HepG2 (cell line): ENCODE results near the gene ALDOA. TPM values are rescaled to one million over a fixed set of nuclear protein-coding genes. Genes with fewer than 3 reads are reported as not detected.

Experiments
- BCL6 ChIP-seq: IDR thresholded peaks from 2 replicates; pipeline ENCODE4 v1.6.1; 2016; ENCODE audit warnings: missing genetic modification reagents, missing compliant biosample characterization
- HCFC1 ChIP-seq: fragments of 150-350 bp; IDR thresholded peaks from 2 replicates; pipeline ENCODE4 v1.6.1; 2014; ENCODE audit warnings: low read depth, low read length
- KDM1A ChIP-seq: IDR thresholded peaks from 2 replicates; pipeline ENCODE4 v1.6.1; 2016; ENCODE audit warnings: missing compliant biosample characterization
- MATR3 ChIP-seq: sonication (generic); formaldehyde crosslinking; IDR thresholded peaks from 2 replicates; pipeline ENCODE4 v1.4.0; 2020; ENCODE audit warnings: missing genetic modification reagents
- MED8 ChIP-seq: sonication (generic); formaldehyde crosslinking; IDR thresholded peaks from 2 replicates; pipeline ENCODE4 v1.8.1; 2023; ENCODE audit warnings: mild to moderate bottlenecking, missing genetic modification reagents; ENCODE audit not compliant: insufficient replicate concordance
- MEF2D ChIP-seq: sonication (generic); formaldehyde crosslinking; IDR thresholded peaks from 2 replicates; pipeline ENCODE4 v1.5.1; 2020; ENCODE audit warnings: mild to moderate bottlenecking, missing genetic modification reagents
- MTA3 ChIP-seq: sonication (generic); formaldehyde crosslinking; IDR thresholded peaks from 2 replicates; pipeline ENCODE4 v1.4.0; 2020; ENCODE audit warnings: missing genetic modification reagents
- NFIB ChIP-seq: sonication (generic); formaldehyde crosslinking; IDR thresholded peaks from 2 replicates; pipeline ENCODE4 v1.9.0; 2021; ENCODE audit warnings: missing genetic modification reagents, mild to moderate bottlenecking, borderline replicate concordance
- SOX6 ChIP-seq, 2 experiments: fragments of 450-650 bp in 1 of 2; sonication (generic) in 1 of 2; formaldehyde crosslinking in 1 of 2; IDR thresholded peaks; 2 replicates each; pipeline versions ENCODE4 v1.4.0 to v1.6.1; 2017 to 2020; ENCODE audit warnings: antibody characterized with exemption in 1 of 2, mild to moderate bottlenecking in 1 of 2, missing genetic modification reagents in 1 of 2
- SUZ12 ChIP-seq: fragments of 150-350 bp; IDR thresholded peaks from 2 replicates; pipeline ENCODE4 v1.6.1; 2014; ENCODE audit warnings: low read depth, low read length
- ZNF549 ChIP-seq: sonication (generic); formaldehyde crosslinking; IDR thresholded peaks from 2 replicates; pipeline ENCODE4 v1.5.0; 2020; ENCODE audit warnings: missing genetic modification reagents
- ZNF577 ChIP-seq: sonication (generic); formaldehyde crosslinking; IDR thresholded peaks from 2 replicates; pipeline ENCODE4 v1.4.0; 2020; ENCODE audit warnings: mild to moderate bottlenecking, low read depth, missing genetic modification reagents, borderline replicate concordance
- ZNF589 ChIP-seq: sonication (generic); formaldehyde crosslinking; conservative IDR thresholded peaks from 2 replicates; pipeline ENCODE4 v1.8.0; 2022; ENCODE audit warnings: mild to moderate bottlenecking, moderate library complexity, missing genetic modification reagents
- ZNF678 ChIP-seq: sonication (generic); formaldehyde crosslinking; IDR thresholded peaks from 2 replicates; pipeline ENCODE4 v1.4.0; 2020; ENCODE audit warnings: mild to moderate bottlenecking, missing genetic modification reagents
- ZNF749 ChIP-seq: sonication (generic); formaldehyde crosslinking; IDR thresholded peaks from 2 replicates; pipeline ENCODE4 v1.8.0; 2022; ENCODE audit warnings: mild to moderate bottlenecking, missing genetic modification reagents, moderate library complexity, borderline replicate concordance
- ZNF782 ChIP-seq: sonication (generic); formaldehyde crosslinking; IDR thresholded peaks from 2 replicates; pipeline ENCODE4 v1.4.0; 2020; ENCODE audit warnings: missing genetic modification reagents, mild to moderate bottlenecking, borderline replicate concordance
- polyA plus RNA-seq, 8 experiments: library from polyadenylated mRNA; depleted of rRNA in 3 of 8; stranded (reverse) in 7 of 8; unstranded in 1 of 8; fragments of >200 nt; fragmentation: Illumina TruSeq in 4 of 8; extraction: Trizol in 4 of 8; gene quantifications; 2 replicates each; pipeline versions ENCODE4 v1.2.1 to v1.2.3, GENCODE V29; 2011 to 2016; ENCODE audit warnings: low read depth in 4 of 8, missing spikeins in 1 of 8, mixed read lengths in 1 of 8; ENCODE audit not compliant: insufficient read depth in 1 of 8
- total RNA-seq, 5 experiments: library from RNA; depleted of rRNA; stranded (reverse); fragments of >200 nt; fragmentation: Illumina TruSeq; extraction: Trizol; gene quantifications; 2 replicates each; pipeline ENCODE4 v1.2.3, GENCODE V29; 2016; ENCODE audit warnings: low read depth in 1 of 5
- TF ChIP-seq, protein P1 (sequence below): sonication (generic); formaldehyde crosslinking; conservative IDR thresholded peaks from 2 replicates; pipeline ENCODE4 v1.4.0; 2020; ENCODE audit warnings: missing genetic modification reagents
- TF ChIP-seq, protein P2 (sequence below): sonication (generic); formaldehyde crosslinking; IDR thresholded peaks from 2 replicates; pipeline ENCODE4 v1.8.1; 2022; ENCODE audit warnings: low read depth, mild to moderate bottlenecking, missing genetic modification reagents
- TF ChIP-seq, protein P3 (sequence below): IDR thresholded peaks from 2 replicates; pipeline ENCODE4 v1.6.1; 2016; ENCODE audit warnings: missing compliant biosample characterization, missing genetic modification reagents, borderline replicate concordance
- TF ChIP-seq, protein P4 (sequence below): sonication (generic); formaldehyde crosslinking; IDR thresholded peaks from 2 replicates; pipeline ENCODE4 v1.5.1; 2020; ENCODE audit warnings: missing genetic modification reagents, mild to moderate bottlenecking, borderline replicate concordance

Gene ALDOA
- total and polyA plus RNA-seq, 2 of the 13 experiments (the other 11 are each of a cell fraction or from before 2014, with no cell fraction given) = 925 to 1,884 TPM

DNA sequence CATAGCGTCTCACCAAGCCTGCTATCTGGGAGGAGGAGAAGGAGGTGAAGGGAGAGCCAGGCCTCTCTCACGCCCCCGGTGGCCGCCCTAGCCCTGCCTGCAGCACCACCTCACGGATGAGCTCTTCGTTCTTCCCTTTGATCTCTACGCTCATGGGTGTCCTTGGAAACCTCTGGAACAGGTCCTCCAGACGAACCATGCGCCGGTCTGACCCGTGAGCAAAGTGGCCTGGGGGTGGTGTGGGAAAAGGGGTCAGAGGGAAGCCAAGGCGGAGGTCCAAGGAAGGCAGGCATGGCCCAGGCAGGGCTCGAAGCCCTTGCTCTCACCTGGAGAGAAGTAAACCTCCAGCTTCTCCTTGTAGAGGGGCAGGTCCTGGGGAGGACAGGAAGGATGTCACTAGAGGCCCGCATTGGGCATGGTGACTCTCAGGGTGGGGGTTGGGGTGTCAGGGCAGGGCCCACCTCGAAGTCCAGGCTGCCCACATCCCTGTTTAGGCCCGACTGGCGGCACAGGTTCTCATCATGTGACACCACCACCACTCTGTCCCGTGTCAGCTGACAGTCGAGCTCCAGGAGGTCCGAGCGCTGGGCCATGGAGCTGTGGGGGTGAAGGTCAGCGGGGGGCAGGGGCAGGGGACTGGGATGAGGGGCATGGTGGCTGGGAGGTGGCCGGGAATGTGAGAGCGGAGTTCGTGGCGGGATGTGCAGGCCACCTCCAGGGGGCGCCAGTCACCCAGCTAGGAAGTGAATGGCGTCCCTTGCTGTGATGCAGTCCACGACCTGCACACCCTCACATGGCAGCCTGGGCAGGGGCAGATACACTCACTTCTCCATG is 46.9 kb downstream of the ALDOA start (continued):
- TF ChIP-seq, protein P1, sequence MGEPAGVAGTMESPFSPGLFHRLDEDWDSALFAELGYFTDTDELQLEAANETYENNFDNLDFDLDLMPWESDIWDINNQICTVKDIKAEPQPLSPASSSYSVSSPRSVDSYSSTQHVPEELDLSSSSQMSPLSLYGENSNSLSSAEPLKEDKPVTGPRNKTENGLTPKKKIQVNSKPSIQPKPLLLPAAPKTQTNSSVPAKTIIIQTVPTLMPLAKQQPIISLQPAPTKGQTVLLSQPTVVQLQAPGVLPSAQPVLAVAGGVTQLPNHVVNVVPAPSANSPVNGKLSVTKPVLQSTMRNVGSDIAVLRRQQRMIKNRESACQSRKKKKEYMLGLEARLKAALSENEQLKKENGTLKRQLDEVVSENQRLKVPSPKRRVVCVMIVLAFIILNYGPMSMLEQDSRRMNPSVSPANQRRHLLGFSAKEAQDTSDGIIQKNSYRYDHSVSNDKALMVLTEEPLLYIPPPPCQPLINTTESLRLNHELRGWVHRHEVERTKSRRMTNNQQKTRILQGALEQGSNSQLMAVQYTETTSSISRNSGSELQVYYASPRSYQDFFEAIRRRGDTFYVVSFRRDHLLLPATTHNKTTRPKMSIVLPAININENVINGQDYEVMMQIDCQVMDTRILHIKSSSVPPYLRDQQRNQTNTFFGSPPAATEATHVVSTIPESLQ = no peak
- TF ChIP-seq, protein P2, sequence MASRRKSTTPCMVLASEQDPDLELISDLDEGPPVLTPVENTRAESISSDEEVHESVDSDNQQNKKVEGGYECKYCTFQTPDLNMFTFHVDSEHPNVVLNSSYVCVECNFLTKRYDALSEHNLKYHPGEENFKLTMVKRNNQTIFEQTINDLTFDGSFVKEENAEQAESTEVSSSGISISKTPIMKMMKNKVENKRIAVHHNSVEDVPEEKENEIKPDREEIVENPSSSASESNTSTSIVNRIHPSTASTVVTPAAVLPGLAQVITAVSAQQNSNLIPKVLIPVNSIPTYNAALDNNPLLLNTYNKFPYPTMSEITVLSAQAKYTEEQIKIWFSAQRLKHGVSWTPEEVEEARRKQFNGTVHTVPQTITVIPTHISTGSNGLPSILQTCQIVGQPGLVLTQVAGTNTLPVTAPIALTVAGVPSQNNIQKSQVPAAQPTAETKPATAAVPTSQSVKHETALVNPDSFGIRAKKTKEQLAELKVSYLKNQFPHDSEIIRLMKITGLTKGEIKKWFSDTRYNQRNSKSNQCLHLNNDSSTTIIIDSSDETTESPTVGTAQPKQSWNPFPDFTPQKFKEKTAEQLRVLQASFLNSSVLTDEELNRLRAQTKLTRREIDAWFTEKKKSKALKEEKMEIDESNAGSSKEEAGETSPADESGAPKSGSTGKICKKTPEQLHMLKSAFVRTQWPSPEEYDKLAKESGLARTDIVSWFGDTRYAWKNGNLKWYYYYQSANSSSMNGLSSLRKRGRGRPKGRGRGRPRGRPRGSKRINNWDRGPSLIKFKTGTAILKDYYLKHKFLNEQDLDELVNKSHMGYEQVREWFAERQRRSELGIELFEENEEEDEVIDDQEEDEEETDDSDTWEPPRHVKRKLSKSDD (CRISPR knock-in tag) = 0 out of 2 replicates have a peak, but pooled peaks have one; percentile 82
- TF ChIP-seq SUZ12 = no peak
- TF ChIP-seq MATR3 (CRISPR knock-in tag) = no peak
- TF ChIP-seq ZNF678 (CRISPR knock-in tag) = 0 out of 2 replicates have a peak, but pooled peaks have one; percentile 82
- TF ChIP-seq SOX6 (IDR thresholded peaks at IDR 0.05) = no peak
- TF ChIP-seq SOX6 (CRISPR knock-in tag; IDR thresholded peaks at IDR 0.05) = peak; percentile 73
- TF ChIP-seq NFIB (CRISPR knock-in tag) = no peak
- TF ChIP-seq KDM1A (CRISPR knock-in tag) = peak; percentile 96
- no peak for TF ChIP-seq MTA3 (CRISPR knock-in tag)
- TF ChIP-seq ZNF549 (CRISPR knock-in tag) = no peak
- peak; percentile 19 for TF ChIP-seq HCFC1
- peak; percentile 56; the same call in 1 of the 2 replicates for TF ChIP-seq MEF2D (CRISPR knock-in tag)
- TF ChIP-seq, protein P3, sequence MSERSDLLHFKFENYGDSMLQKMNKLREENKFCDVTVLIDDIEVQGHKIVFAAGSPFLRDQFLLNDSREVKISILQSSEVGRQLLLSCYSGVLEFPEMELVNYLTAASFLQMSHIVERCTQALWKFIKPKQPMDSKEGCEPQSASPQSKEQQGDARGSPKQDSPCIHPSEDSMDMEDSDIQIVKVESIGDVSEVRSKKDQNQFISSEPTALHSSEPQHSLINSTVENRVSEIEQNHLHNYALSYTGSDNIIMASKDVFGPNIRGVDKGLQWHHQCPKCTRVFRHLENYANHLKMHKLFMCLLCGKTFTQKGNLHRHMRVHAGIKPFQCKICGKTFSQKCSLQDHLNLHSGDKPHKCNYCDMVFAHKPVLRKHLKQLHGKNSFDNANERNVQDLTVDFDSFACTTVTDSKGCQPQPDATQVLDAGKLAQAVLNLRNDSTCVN (CRISPR knock-in tag) = peak; percentile 65; the same call in 1 of the 2 replicates
- peak; percentile 81; the same call in 1 of the 2 replicates for TF ChIP-seq ZNF782 (CRISPR knock-in tag)
- no peak for TF ChIP-seq ZNF577
- peak; percentile 86; the same call in 1 of the 2 replicates for TF ChIP-seq ZNF749 (CRISPR knock-in tag)
- TF ChIP-seq, protein P4, sequence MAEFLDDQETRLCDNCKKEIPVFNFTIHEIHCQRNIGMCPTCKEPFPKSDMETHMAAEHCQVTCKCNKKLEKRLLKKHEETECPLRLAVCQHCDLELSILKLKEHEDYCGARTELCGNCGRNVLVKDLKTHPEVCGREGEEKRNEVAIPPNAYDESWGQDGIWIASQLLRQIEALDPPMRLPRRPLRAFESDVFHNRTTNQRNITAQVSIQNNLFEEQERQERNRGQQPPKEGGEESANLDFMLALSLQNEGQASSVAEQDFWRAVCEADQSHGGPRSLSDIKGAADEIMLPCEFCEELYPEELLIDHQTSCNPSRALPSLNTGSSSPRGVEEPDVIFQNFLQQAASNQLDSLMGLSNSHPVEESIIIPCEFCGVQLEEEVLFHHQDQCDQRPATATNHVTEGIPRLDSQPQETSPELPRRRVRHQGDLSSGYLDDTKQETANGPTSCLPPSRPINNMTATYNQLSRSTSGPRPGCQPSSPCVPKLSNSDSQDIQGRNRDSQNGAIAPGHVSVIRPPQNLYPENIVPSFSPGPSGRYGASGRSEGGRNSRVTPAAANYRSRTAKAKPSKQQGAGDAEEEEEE (CRISPR knock-in tag) = no peak
- TF ChIP-seq BCL6 (CRISPR knock-in tag) = peak; percentile 35; the same call in 1 of the 2 replicates
- TF ChIP-seq ZNF589 (CRISPR knock-in tag) = 0 out of 2 replicates have a peak, but pooled peaks have one; percentile 49
- TF ChIP-seq MED8 (CRISPR knock-in tag) = peak; percentile 66
